ENCODE measurements around the gene TRIM46. TPM values are rescaled to one million over a fixed set of nuclear protein-coding genes. Genes with fewer than 3 reads are reported as not detected.
A peak's percentile ranks its signal among the peaks of the same experiment; 100 is the strongest.
"Not testable (repeated sequence)": the region's sequence is repeated elsewhere in the genome, so short reads cannot be mapped to it uniquely, and the experiment has no call there.

TRIM46 gene
- total RNA-seq, 1 experiment from 2014 or later, result 4.1 TPM

DNA sequence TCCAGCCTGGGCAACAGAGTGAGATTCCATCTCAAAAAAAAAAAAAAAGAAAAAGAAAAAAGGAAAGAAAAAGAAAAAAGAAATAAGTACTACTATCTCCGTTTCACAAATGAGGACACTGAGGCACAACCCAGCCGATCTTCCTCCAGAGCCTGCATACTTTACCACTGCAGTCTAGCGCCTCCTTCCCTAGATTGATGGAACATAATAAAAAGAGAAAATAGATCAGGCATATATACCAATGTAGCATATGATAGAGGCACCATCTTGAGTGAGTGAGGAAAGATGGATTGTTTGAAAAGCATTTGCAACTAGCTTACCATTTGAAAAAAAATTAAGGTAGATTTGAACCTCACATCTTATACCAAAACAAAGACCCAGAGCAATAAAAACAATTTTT, 28.2 kb upstream of the TRIM46 start:
- H3K79me2 ChIP-seq (ENCODE audit: low read length), result no peaks in the 10 kb centered on the region
- H3K4me1 ChIP-seq (ENCODE audit: insufficient read depth, low read length), result peaks cover 3% of the 10 kb centered on the region; the same call in 1 of the 2 replicates
- no peaks in the 10 kb centered on the region for H3F3A ChIP-seq (ENCODE audit: low read length, unreplicated experiment)
- H2AFZ ChIP-seq (ENCODE audit: low read length), result no peak overlapping the region
- ChIA-PET CTCF (no interaction called here), POLR2A (ENCODE audit: unreplicated experiment) (no interaction called here)
- no peak overlapping the region for H3K27ac ChIP-seq (ENCODE audit: low read length)
- ATAC-seq (no peak), DNase-seq (no peak)
- no peaks in the 10 kb centered on the region for H3K27me3 ChIP-seq (ENCODE audit: low read length)
- intact Hi-C loops (cut with micrococcal nuclease), result no loop called here
- no peak overlapping the region for H3K9ac ChIP-seq (ENCODE audit: low read length)
- H3K36me3 ChIP-seq (ENCODE audit: low read depth, low read length), result no peaks in the 10 kb centered on the region
- no TSS peak for BruUV-seq (replicated peaks)
- no peaks in the 10 kb centered on the region for H4K20me1 ChIP-seq (ENCODE audit: low read length)
- TF ChIP-seq, protein P1, sequence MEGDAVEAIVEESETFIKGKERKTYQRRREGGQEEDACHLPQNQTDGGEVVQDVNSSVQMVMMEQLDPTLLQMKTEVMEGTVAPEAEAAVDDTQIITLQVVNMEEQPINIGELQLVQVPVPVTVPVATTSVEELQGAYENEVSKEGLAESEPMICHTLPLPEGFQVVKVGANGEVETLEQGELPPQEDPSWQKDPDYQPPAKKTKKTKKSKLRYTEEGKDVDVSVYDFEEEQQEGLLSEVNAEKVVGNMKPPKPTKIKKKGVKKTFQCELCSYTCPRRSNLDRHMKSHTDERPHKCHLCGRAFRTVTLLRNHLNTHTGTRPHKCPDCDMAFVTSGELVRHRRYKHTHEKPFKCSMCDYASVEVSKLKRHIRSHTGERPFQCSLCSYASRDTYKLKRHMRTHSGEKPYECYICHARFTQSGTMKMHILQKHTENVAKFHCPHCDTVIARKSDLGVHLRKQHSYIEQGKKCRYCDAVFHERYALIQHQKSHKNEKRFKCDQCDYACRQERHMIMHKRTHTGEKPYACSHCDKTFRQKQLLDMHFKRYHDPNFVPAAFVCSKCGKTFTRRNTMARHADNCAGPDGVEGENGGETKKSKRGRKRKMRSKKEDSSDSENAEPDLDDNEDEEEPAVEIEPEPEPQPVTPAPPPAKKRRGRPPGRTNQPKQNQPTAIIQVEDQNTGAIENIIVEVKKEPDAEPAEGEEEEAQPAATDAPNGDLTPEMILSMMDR (conservative IDR thresholded peaks at IDR 0.05; ENCODE audit: low read depth, low read length), result peak; percentile 30; the same call in 1 of the 2 replicates
- TF ChIP-seq EZH2phosphoT487 (IDR thresholded peaks at IDR 0.05; ENCODE audit: borderline replicate concordance, low read length) (no peak), EZH2 (IDR thresholded peaks at IDR 0.05; ENCODE audit: low read length, unreplicated experiment) (no peak)
- H3K9me2 ChIP-seq (replicated peaks; ENCODE audit: low read length), result no peaks in the 10 kb centered on the region
- no peak overlapping the region for H3K4me2 ChIP-seq (ENCODE audit: low read length)
- no peak overlapping the region for H3K4me3 ChIP-seq (ENCODE audit: low read length)
- H3K9me3 ChIP-seq (ENCODE audit: low read length), result no peaks in the 10 kb centered on the region

- DNase-seq; intact Hi-C loops (cut with micrococcal nuclease); H3K9me2 ChIP-seq (replicated peaks; ENCODE audit: low read length); H3K27me3 ChIP-seq (ENCODE audit: low read length); H3K4me1 ChIP-seq (ENCODE audit: insufficient read depth, low read length); BruUV-seq (replicated peaks); H3K4me2 ChIP-seq (ENCODE audit: low read length); POLR2A ChIA-PET (ENCODE audit: unreplicated experiment); H3K27ac ChIP-seq (ENCODE audit: low read length); H3F3A ChIP-seq (ENCODE audit: low read length, unreplicated experiment); ATAC-seq; H3K79me2 ChIP-seq (ENCODE audit: low read length); H4K20me1 ChIP-seq (ENCODE audit: low read length); H3K36me3 ChIP-seq (ENCODE audit: low read depth, low read length); H3K9me3 ChIP-seq (ENCODE audit: low read length); H2AFZ ChIP-seq (ENCODE audit: low read length); H3K9ac ChIP-seq (ENCODE audit: low read length); H3K4me3 ChIP-seq (ENCODE audit: low read length): not testable (repeated sequence)
- CTCF ChIA-PET, result interaction anchor here (1.0 kb wide), 1 partner anchor 17 kb away, joined by 4 read pairs; the partner anchor contains the start of gene KRTCAP2
These were observed 17.5 kb upstream of the TRIM46 start for GRCh38 chr1:155155996-155156643.

DNA sequence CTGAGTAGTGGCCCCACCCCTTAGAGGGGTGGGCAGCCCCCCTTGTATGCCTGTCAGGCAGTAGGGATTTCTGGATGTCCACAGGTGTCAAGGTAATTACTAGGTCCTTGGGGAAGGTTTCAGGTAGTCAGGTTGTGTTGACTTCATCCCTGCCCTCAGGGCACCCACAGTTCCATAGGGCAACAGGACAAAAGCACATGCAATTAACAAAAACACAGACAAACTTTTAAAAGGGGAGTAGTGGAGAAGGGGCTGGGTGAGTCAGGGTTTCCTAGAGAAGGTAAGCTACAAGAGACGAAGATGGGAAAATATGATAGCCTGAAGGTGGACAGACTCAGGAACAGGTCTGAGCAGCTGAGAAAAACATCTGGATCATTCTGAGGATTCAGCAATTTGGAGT, 14.7 kb upstream of the TRIM46 start:
- H3F3A ChIP-seq (ENCODE audit: low read length, unreplicated experiment), result no peaks in the 10 kb centered on the region
- H3K4me3 ChIP-seq (ENCODE audit: low read length), result no peak overlapping the region
- H2AFZ ChIP-seq (ENCODE audit: low read length), result no peak overlapping the region
- H3K4me1 ChIP-seq (ENCODE audit: insufficient read depth, low read length), result no peaks in the 10 kb centered on the region
- ChIA-PET POLR2A (ENCODE audit: unreplicated experiment) (no interaction called here), CTCF (no interaction called here)
- ATAC-seq (no peak), DNase-seq (no peak)
- no peak overlapping the region for H3K4me2 ChIP-seq (ENCODE audit: low read length)
- TF ChIP-seq, protein P1 (conservative IDR thresholded peaks at IDR 0.05; ENCODE audit: low read depth, low read length), result no peak
- H3K27me3 ChIP-seq (ENCODE audit: low read length), result no peaks in the 10 kb centered on the region
- H4K20me1 ChIP-seq (ENCODE audit: low read length), result no peaks in the 10 kb centered on the region
- H3K9me2 ChIP-seq (replicated peaks; ENCODE audit: low read length), result no peaks in the 10 kb centered on the region
- no peak overlapping the region for H3K27ac ChIP-seq (ENCODE audit: low read length)
- BruUV-seq (replicated peaks), result no TSS peak
- H3K36me3 ChIP-seq (ENCODE audit: low read depth, low read length), result no peaks in the 10 kb centered on the region
- intact Hi-C loops (cut with micrococcal nuclease), result no loop called here
- no peak overlapping the region for H3K9ac ChIP-seq (ENCODE audit: low read length)
- no peaks in the 10 kb centered on the region for H3K9me3 ChIP-seq (ENCODE audit: low read length)
- H3K79me2 ChIP-seq (ENCODE audit: low read length), result no peaks in the 10 kb centered on the region

All from PC-3 (cell line).